Measurements from ENCODE around the gene BMPR1A. TPM values are rescaled to one million over a fixed set of nuclear protein-coding genes. Genes with fewer than 3 reads are reported as not detected.

The BMPR1A gene
- total and polyA plus RNA-seq, 2 of the 4 experiments (the other 2 are of a cell fraction), result 15.9 to 93.7 TPM

DNA sequence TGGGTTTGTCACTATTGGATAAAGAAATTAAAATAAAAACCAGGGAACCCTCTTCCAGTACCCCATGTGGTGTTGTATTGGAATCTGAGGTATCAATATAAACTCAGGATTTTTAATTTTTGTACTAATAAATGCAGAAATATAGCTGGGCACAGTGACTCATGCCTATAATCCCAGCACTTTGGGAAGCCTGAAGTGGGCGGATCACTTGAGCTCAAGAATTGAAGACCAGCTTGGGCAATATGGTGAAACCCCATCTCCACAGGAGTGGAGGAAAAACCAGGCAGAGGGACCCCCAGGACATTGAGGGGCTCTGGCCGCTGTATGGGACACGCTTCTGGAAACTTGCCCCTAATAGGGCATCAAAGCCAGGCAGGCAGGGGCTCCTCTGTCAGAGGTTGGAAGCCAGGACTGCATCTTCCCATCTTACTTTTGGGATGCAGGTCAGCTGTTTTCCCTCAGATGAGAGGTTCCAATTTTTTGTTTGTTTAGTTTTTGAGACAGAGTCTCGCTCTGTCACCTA is 222.9 kb downstream of the BMPR1A start:
- CTCF ChIA-PET, result no interaction called here
- Histone ChIP-seq H3K4me2 (ENCODE audit: low read depth, low read length) (no peak overlapping the region), H3K27me3 (ENCODE audit: control insufficient read depth, insufficient read depth, low read length) (no peaks in the 10 kb centered on the region), H2AFZ (replicated peaks; ENCODE audit: low read length, poor library complexity) (no peak overlapping the region), H2BK15ac (ENCODE audit: low read depth, low read length) (no peak overlapping the region), H3K4me1 (ENCODE audit: control insufficient read depth, insufficient read depth, low read length) (peaks cover 7% of the 10 kb centered on the region), H4K20me1 (ENCODE audit: insufficient read depth, low read length) (no peaks in the 10 kb centered on the region), H3K14ac (replicated peaks; ENCODE audit: low read depth, low read length) (no peak overlapping the region), H3K56ac (ENCODE audit: extremely low read depth, insufficient read depth, low read length) (no peak overlapping the region), H4K8ac (ENCODE audit: low read depth in 2 of 2, low read length in 2 of 2) (no peak overlapping the region), H3K18ac (ENCODE audit: low read depth, low read length) (no peak overlapping the region), H4K5ac (ENCODE audit: low read depth, low read length) (no peak overlapping the region), H2AK9ac (replicated peaks; ENCODE audit: low read depth, low read length, poor library complexity) (no peak overlapping the region), H3K4me3 (ENCODE audit: insufficient read depth, low read depth, low read length) (no peak overlapping the region), H3K9me1 (ENCODE audit: insufficient read depth, low read length) (peaks cover 5% of the 10 kb centered on the region; the same call in 1 of the 2 replicates), H3K27ac (ENCODE audit: insufficient read depth, low read length) (no peak overlapping the region), H3K36me3 (ENCODE audit: control insufficient read depth, insufficient read depth, low read length) (no peaks in the 10 kb centered on the region), H3K9ac (ENCODE audit: low read depth, low read length) (no peak overlapping the region), H3K9me3 (ENCODE audit: control insufficient read depth, insufficient read depth, low read length) (no peaks in the 10 kb centered on the region), H3K79me1 (ENCODE audit: low read depth in 1 of 2, low read length in 2 of 2) (no peaks in the 10 kb centered on the region), H3K4ac (ENCODE audit: low read depth, low read length) (no peak overlapping the region), H4K91ac (ENCODE audit: insufficient read depth, low read depth, low read length) (no peak overlapping the region), H3K23ac (ENCODE audit: low read depth, low read length) (no peak overlapping the region), H2AK5ac (ENCODE audit: low read depth, low read length) (no peak overlapping the region), H2BK5ac (ENCODE audit: low read depth, low read length, poor library complexity, severe bottlenecking) (no peak overlapping the region), H2BK20ac (ENCODE audit: low read depth, low read length) (no peak overlapping the region), H2BK120ac (ENCODE audit: low read depth, low read length) (no peak overlapping the region)
- peak; percentile 11; the same call in 1 of the 2 replicates for ATAC-seq (ENCODE audit: low read depth)
- POLR2A ChIA-PET (ENCODE audit: unreplicated experiment), result no interaction called here
- no TSS peak for BruUV-seq (replicated peaks)
- peak; percentile 15 for DNase-seq
- in situ Hi-C loops (cut with MboI; ENCODE audit: low sequenced_read_pairs), result no loop called here
- no CpG with 5 or more reads among the region's 4 CpGs for WGBS, 2 experiments (ENCODE audit: extremely low coverage in 2 of 2, insufficient read length in 1 of 2)
- intact Hi-C loops (cut with micrococcal nuclease), result no loop called here
- dilution Hi-C loops (cut with HindIII; ENCODE audit: low sequenced_read_pairs, unreplicated experiment), result no loop called here
- TF ChIP-seq, protein P1, sequence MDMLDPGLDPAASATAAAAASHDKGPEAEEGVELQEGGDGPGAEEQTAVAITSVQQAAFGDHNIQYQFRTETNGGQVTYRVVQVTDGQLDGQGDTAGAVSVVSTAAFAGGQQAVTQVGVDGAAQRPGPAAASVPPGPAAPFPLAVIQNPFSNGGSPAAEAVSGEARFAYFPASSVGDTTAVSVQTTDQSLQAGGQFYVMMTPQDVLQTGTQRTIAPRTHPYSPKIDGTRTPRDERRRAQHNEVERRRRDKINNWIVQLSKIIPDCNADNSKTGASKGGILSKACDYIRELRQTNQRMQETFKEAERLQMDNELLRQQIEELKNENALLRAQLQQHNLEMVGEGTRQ (IDR thresholded peaks at IDR 0.05; ENCODE audit: low read depth, low read length), result no peak
- no peak for TF ChIP-seq POLR2A (IDR thresholded peaks at IDR 0.05; ENCODE audit: low read depth, low read length)
- TF ChIP-seq SMC3 (IDR thresholded peaks at IDR 0.05; ENCODE audit: low read depth, low read length), result no peak
- TF ChIP-seq MXI1 (IDR thresholded peaks at IDR 0.05; ENCODE audit: borderline replicate concordance, low read depth, low read length), result no peak
- no peak for TF ChIP-seq CHD1 (IDR thresholded peaks at IDR 0.05; ENCODE audit: low read depth, low read length)
- TF ChIP-seq CEBPB (IDR thresholded peaks at IDR 0.05; ENCODE audit: low read depth, low read length), result 0 out of 2 replicates have a peak, but pooled peaks have one; percentile 11
- TF ChIP-seq RFX5 (IDR thresholded peaks at IDR 0.05; ENCODE audit: low read depth, low read length), result no peak
